Measurements from ENCODE around the gene MATR3. TPM values are rescaled to one million over a fixed set of nuclear protein-coding genes. Genes with fewer than 3 reads are reported as not detected.

Gene MATR3
- 160 to 218 TPM (median 176 TPM) in 5 replicates for total RNA-seq (2022; extraction: Qiagen RNA extraction)

GRCh38 chr5:139293507-139294373, at the start of gene MATR3:
MATR3 (plus strand) TSS chr5:139293740; CDS start chr5:139307416, 13,676 bp downstream.

GRCh38 chr5:139341689-139342422, 48.3 kb downstream of the MATR3 start, which contains the start of gene PAIP2:
PAIP2 (plus strand) TSS chr5:139341854; CDS start chr5:139363785, 21,931 bp downstream.

Other genes with a start within 250 kb of the MATR3 start
- 22.3 to 26.9 TPM (median 24.4 TPM) in 5 replicates for gene SIL1, start 95.4 kb upstream of the MATR3 start, total RNA-seq (2022; extraction: Qiagen RNA extraction)
- 80.9 to 96.6 TPM (median 87.0 TPM) in 5 replicates for gene PAIP2, start 48.1 kb downstream of the MATR3 start, total RNA-seq (2022; extraction: Qiagen RNA extraction)
- gene SLC23A1, start 89.6 kb downstream of the MATR3 start, total RNA-seq (2022; extraction: Qiagen RNA extraction): 0.79 to 1.6 TPM (median 1.4 TPM) in 5 replicates
- 0.09 to 0.20 TPM in 2 of 5 replicates, not detected in the others for gene MZB1, start 96.2 kb downstream of the MATR3 start, total RNA-seq (2022; extraction: Qiagen RNA extraction)
- gene PROB1, start 101.4 kb downstream of the MATR3 start, total RNA-seq (2022; extraction: Qiagen RNA extraction): 0.12 to 0.27 TPM (median 0.24 TPM) in 5 replicates
- 4.7 to 5.3 TPM (median 4.9 TPM) in 5 replicates for gene SPATA24, start 110.3 kb downstream of the MATR3 start, total RNA-seq (2022; extraction: Qiagen RNA extraction)
- 5.3 to 8.6 TPM (median 7.1 TPM) in 5 replicates for gene DNAJC18, start 145.8 kb downstream of the MATR3 start, total RNA-seq (2022; extraction: Qiagen RNA extraction)
- not detected in 5 replicates for gene ECSCR, start 169.0 kb downstream of the MATR3 start, total RNA-seq (2022; extraction: Qiagen RNA extraction)
- not detected in 5 replicates for gene SMIM33, start 177.3 kb downstream of the MATR3 start, total RNA-seq (2022; extraction: Qiagen RNA extraction)
- gene STING1, start 189.0 kb downstream of the MATR3 start, total RNA-seq (2022; extraction: Qiagen RNA extraction): 0.74 to 1.1 TPM (median 0.77 TPM) in 5 replicates